HepG2 (cell line): ENCODE data around the gene SMAD3. TPM values are rescaled to one million over a fixed set of nuclear protein-coding genes. Genes with fewer than 3 reads are reported as not detected.

Experiments used
- ATF3 ChIP-seq: sonication (generic); formaldehyde crosslinking; IDR thresholded peaks from 2 replicates; pipeline ENCODE4 v1.4.0; 2020; ENCODE audit warnings: missing genetic modification reagents
- CBFB ChIP-seq: sonication (generic); formaldehyde crosslinking; IDR thresholded peaks from 2 replicates; pipeline ENCODE4 v1.4.0; 2020; ENCODE audit warnings: missing genetic modification reagents
- KDM2A ChIP-seq: sonication (generic); formaldehyde crosslinking; IDR thresholded peaks from 2 replicates; pipeline ENCODE4 v1.4.0; 2020; ENCODE audit warnings: low read depth, missing genetic modification reagents, borderline replicate concordance
- KLF6 ChIP-seq: IDR thresholded peaks from 2 replicates; pipeline ENCODE4 v1.8.0; 2016; ENCODE audit warnings: missing biosample characterization, missing genetic modification reagents
- MAZ ChIP-seq, 2 experiments: sonication (generic) in 1 of 2; formaldehyde crosslinking in 1 of 2; IDR thresholded peaks; 2 replicates each; pipeline versions ENCODE4 v1.5.0 to v1.6.1; 2012 to 2020; ENCODE audit warnings: low read depth in 2 of 2, mild to moderate bottlenecking in 2 of 2, borderline replicate concordance in 1 of 2, improper control_type of control experiment in 1 of 2, low read length in 1 of 2, missing genetic modification reagents in 1 of 2, moderate library complexity in 1 of 2
- MTA1 ChIP-seq: sonication (generic); formaldehyde crosslinking; IDR thresholded peaks from 2 replicates; pipeline ENCODE4 v1.4.0; 2020; ENCODE audit warnings: missing genetic modification reagents, mild to moderate bottlenecking, borderline replicate concordance
- ONECUT2 ChIP-seq: sonication (generic); formaldehyde crosslinking; IDR thresholded peaks from 2 replicates; pipeline ENCODE4 v1.4.0; 2020; ENCODE audit warnings: missing genetic modification reagents
- RXRB ChIP-seq: IDR thresholded peaks from 2 replicates; pipeline ENCODE4 v1.6.1; 2016; ENCODE audit warnings: borderline replicate concordance, missing genetic modification reagents, missing compliant biosample characterization
- SETDB1 ChIP-seq: sonication (generic); formaldehyde crosslinking; IDR thresholded peaks from 2 replicates; pipeline ENCODE4 v1.5.1; 2020; ENCODE audit warnings: missing genetic modification reagents, mild to moderate bottlenecking, borderline replicate concordance
- SMAD1 ChIP-seq: sonication (generic); formaldehyde crosslinking; IDR thresholded peaks from 2 replicates; pipeline ENCODE4 v1.4.0; 2020; ENCODE audit warnings: missing genetic modification reagents, low read depth, mild to moderate bottlenecking, borderline replicate concordance
- SMARCC2 ChIP-seq: fragments of 450-650 bp; IDR thresholded peaks from 2 replicates; pipeline ENCODE4 v1.6.1; 2017; ENCODE audit warnings: antibody characterized with exemption, mild to moderate bottlenecking
- SNRNP70 ChIP-seq: fragments of 200-400 bp; formaldehyde crosslinking; IDR thresholded peaks from 2 replicates; pipeline ENCODE4 v1.6.1; 2017; ENCODE audit warnings: mild to moderate bottlenecking, low read depth, low read length, moderate library complexity
- SP140L ChIP-seq: sonication (generic); formaldehyde crosslinking; IDR thresholded peaks from 2 replicates; pipeline ENCODE4 v1.4.0; 2020; ENCODE audit warnings: missing genetic modification reagents, borderline replicate concordance
- THAP11 ChIP-seq: IDR thresholded peaks from 2 replicates; pipeline ENCODE4 v1.6.1; 2016; ENCODE audit warnings: missing biosample characterization, missing genetic modification reagents
- TRIM24 ChIP-seq: sonication (generic); formaldehyde crosslinking; IDR thresholded peaks from 2 replicates; pipeline ENCODE4 v1.8.0; 2022; ENCODE audit warnings: mild to moderate bottlenecking, missing genetic modification reagents
- ZBTB20 ChIP-seq: sonication (generic); formaldehyde crosslinking; IDR thresholded peaks from 2 replicates; pipeline ENCODE4 v1.8.1; 2023; ENCODE audit warnings: missing genetic modification reagents, low read depth, mild to moderate bottlenecking, borderline replicate concordance
- ZBTB21 ChIP-seq: sonication (generic); formaldehyde crosslinking; IDR thresholded peaks from 2 replicates; pipeline ENCODE4 v1.4.0; 2020; ENCODE audit warnings: missing genetic modification reagents
- ZBTB25 ChIP-seq: IDR thresholded peaks from 2 replicates; pipeline ENCODE4 v1.6.1; 2018; ENCODE audit warnings: missing genetic modification reagents
- ZFP1 ChIP-seq: IDR thresholded peaks from 2 replicates; pipeline ENCODE4 v1.6.1; 2016
- ZMYM3 ChIP-seq: sonication (generic); formaldehyde crosslinking; IDR thresholded peaks from 2 replicates; pipeline ENCODE4 v1.5.1; 2020; ENCODE audit warnings: mild to moderate bottlenecking, missing genetic modification reagents
- ZNF253 ChIP-seq: sonication (generic); formaldehyde crosslinking; IDR thresholded peaks from 2 replicates; pipeline ENCODE4 v1.8.0; 2022; ENCODE audit warnings: mild to moderate bottlenecking, missing genetic modification reagents, borderline replicate concordance
- ZNF430 ChIP-seq: sonication (generic); formaldehyde crosslinking; IDR thresholded peaks from 2 replicates; pipeline ENCODE4 v1.9.0; 2021; ENCODE audit warnings: mild to moderate bottlenecking, missing genetic modification reagents
- ZNF468 ChIP-seq: sonication (generic); formaldehyde crosslinking; IDR thresholded peaks from 2 replicates; pipeline ENCODE4 v1.8.0; 2022; ENCODE audit warnings: mild to moderate bottlenecking, moderate library complexity, missing genetic modification reagents
- ZNF484 ChIP-seq: sonication (generic); formaldehyde crosslinking; IDR thresholded peaks from 2 replicates; pipeline ENCODE4 v1.5.1; 2020; ENCODE audit warnings: mild to moderate bottlenecking, low read depth, missing genetic modification reagents, borderline replicate concordance
- ZNF737 ChIP-seq: sonication (generic); formaldehyde crosslinking; IDR thresholded peaks from 2 replicates; pipeline ENCODE4 v1.5.0; 2020; ENCODE audit warnings: missing genetic modification reagents, mild to moderate bottlenecking, borderline replicate concordance
- ZNF766 ChIP-seq: sonication (generic); formaldehyde crosslinking; IDR thresholded peaks from 2 replicates; pipeline ENCODE4 v1.5.0; 2020; ENCODE audit warnings: missing genetic modification reagents, borderline replicate concordance
- ZNF768 ChIP-seq: sonication (generic); formaldehyde crosslinking; IDR thresholded peaks from 2 replicates; pipeline ENCODE4 v1.4.0; 2020; ENCODE audit warnings: missing genetic modification reagents
- ZNF770 ChIP-seq: sonication (generic); formaldehyde crosslinking; IDR thresholded peaks from 2 replicates; pipeline ENCODE4 v1.5.0; 2020; ENCODE audit warnings: mild to moderate bottlenecking, missing genetic modification reagents
- ZSCAN30 ChIP-seq: sonication (generic); formaldehyde crosslinking; IDR thresholded peaks from 2 replicates; pipeline ENCODE4 v1.5.0; 2020; ENCODE audit warnings: mild to moderate bottlenecking, missing genetic modification reagents
- polyA plus RNA-seq, 8 experiments: library from polyadenylated mRNA; depleted of rRNA in 3 of 8; stranded (reverse) in 7 of 8; unstranded in 1 of 8; fragments of >200 nt; fragmentation: Illumina TruSeq in 4 of 8; extraction: Trizol in 4 of 8; gene quantifications; 2 replicates each; pipeline versions ENCODE4 v1.2.1 to v1.2.3, GENCODE V29; 2011 to 2016; ENCODE audit warnings: low read depth in 4 of 8, missing spikeins in 1 of 8, mixed read lengths in 1 of 8; ENCODE audit not compliant: insufficient read depth in 1 of 8
- total RNA-seq, 5 experiments: library from RNA; depleted of rRNA; stranded (reverse); fragments of >200 nt; fragmentation: Illumina TruSeq; extraction: Trizol; gene quantifications; 2 replicates each; pipeline ENCODE4 v1.2.3, GENCODE V29; 2016; ENCODE audit warnings: low read depth in 1 of 5

SMAD3 gene
- total and polyA plus RNA-seq, 2 of the 13 experiments (the other 11 are each of a cell fraction or from before 2014, with no cell fraction given) = 8.6 to 56.3 TPM

GRCh38 chr15:67146875-67147381 lies 81.5 kb downstream of the SMAD3 start (continued):
- TF ChIP-seq ZNF770 (CRISPR knock-in tag) = no peak
- no peak for TF ChIP-seq KLF6 (CRISPR knock-in tag)
- TF ChIP-seq SETDB1 (CRISPR knock-in tag) = no peak
- no peak for TF ChIP-seq TRIM24 (CRISPR knock-in tag)
- no peak for TF ChIP-seq ZNF253
- no peak for TF ChIP-seq SMARCC2
- no peak; the same call in 1 of the 2 replicates for TF ChIP-seq ZNF430
- peak; percentile 79 for TF ChIP-seq RXRB (CRISPR knock-in tag)
- TF ChIP-seq SNRNP70 = no peak
- no peak for TF ChIP-seq ZNF737 (CRISPR knock-in tag)
- TF ChIP-seq ZMYM3 (CRISPR knock-in tag) = peak; percentile 80
- TF ChIP-seq THAP11 (CRISPR knock-in tag) = peak; percentile 69
- TF ChIP-seq ZBTB21 (CRISPR knock-in tag) = peak; percentile 41
- TF ChIP-seq ZFP1 (CRISPR knock-in tag) = 0 out of 2 replicates have a peak, but pooled peaks have one; percentile 45
- TF ChIP-seq ZNF768 (CRISPR knock-in tag) = peak; percentile 96
- no peak for TF ChIP-seq ZNF766 (CRISPR knock-in tag)
- TF ChIP-seq ZBTB25 (CRISPR knock-in tag) = peak; percentile 60; the same call in 1 of the 2 replicates
- TF ChIP-seq ZBTB20 (CRISPR knock-in tag) = no peak
- TF ChIP-seq ONECUT2 (CRISPR knock-in tag) = peak; percentile 45
- no peak for TF ChIP-seq SP140L
- no peak for TF ChIP-seq SMAD1
- TF ChIP-seq ZNF484 (CRISPR knock-in tag) = no peak
- TF ChIP-seq KDM2A (CRISPR knock-in tag) = peak; percentile 69
- no peak for TF ChIP-seq ZNF468 (CRISPR knock-in tag)
- TF ChIP-seq ZSCAN30 (CRISPR knock-in tag) = 0 out of 2 replicates have a peak, but pooled peaks have one; percentile 46
- TF ChIP-seq CBFB = peak; percentile 55; the same call in 1 of the 2 replicates
- peak; percentile 44; the same call in 1 of the 2 replicates for TF ChIP-seq MAZ (IDR thresholded peaks at IDR 0.05; ENCODE audit: borderline replicate concordance, low read depth, low read length)
- TF ChIP-seq MAZ (CRISPR knock-in tag; IDR thresholded peaks at IDR 0.05; ENCODE audit: low read depth) = 0 out of 2 replicates have a peak, but pooled peaks have one; percentile 52
- peak; percentile 33; the same call in 1 of the 2 replicates for TF ChIP-seq ATF3 (CRISPR knock-in tag)
- TF ChIP-seq MTA1 (CRISPR knock-in tag) = peak; percentile 84; the same call in 1 of the 2 replicates
